ENCODE data around the gene TMPRSS4.

The TMPRSS4 gene

GRCh38 chr11:118090545-118091162 is 13.8 kb downstream of the TMPRSS4 start:
- no peak for TF ChIP-seq CTCF (IDR thresholded peaks at IDR 0.05; ENCODE audit: low read depth, low read length)
- H3K4me3 ChIP-seq (ENCODE audit: low read depth, low read length) = no peak overlapping the region
- no peaks in the 10 kb centered on the region for H3K36me3 ChIP-seq
- peaks cover 11% of the 10 kb centered on the region for H3K9me3 ChIP-seq
- peaks cover 30% of the 10 kb centered on the region for H3K27me3 ChIP-seq
- no peaks in the 10 kb centered on the region for H3K4me1 ChIP-seq
- DNase-seq = no peak

GRCh38 chr11:118091690-118092089 is 14.8 kb downstream of the TMPRSS4 start:
- H3K4me3 ChIP-seq (ENCODE audit: low read depth, low read length) = no peak overlapping the region
- no peak for DNase-seq

GRCh38 chr11:118092907-118093571 is 16.2 kb downstream of the TMPRSS4 start:
- no peak overlapping the region for H3K4me3 ChIP-seq (ENCODE audit: low read depth, low read length)
- no peaks in the 10 kb centered on the region for H3K9me3 ChIP-seq
- no peak for DNase-seq
- no peak for TF ChIP-seq CTCF (IDR thresholded peaks at IDR 0.05; ENCODE audit: low read depth, low read length)
- no peaks in the 10 kb centered on the region for H3K4me1 ChIP-seq
- no peaks in the 10 kb centered on the region for H3K36me3 ChIP-seq
- peaks cover 29% of the 10 kb centered on the region for H3K27me3 ChIP-seq

More at GRCh38 chr11:118091690-118092089, 14.8 kb downstream of the TMPRSS4 start:
- peaks cover 9% of the 10 kb centered on the region for H3K9me3 ChIP-seq
- H3K27me3 ChIP-seq = peaks cover 30% of the 10 kb centered on the region
- no peak for TF ChIP-seq CTCF (IDR thresholded peaks at IDR 0.05; ENCODE audit: low read depth, low read length)
- no peaks in the 10 kb centered on the region for H3K36me3 ChIP-seq
- H3K4me1 ChIP-seq = no peaks in the 10 kb centered on the region

GRCh38 chr11:118095493-118095892 is 18.6 kb downstream of the TMPRSS4 start:
- DNase-seq = no peak
- no peaks in the 10 kb centered on the region for H3K4me1 ChIP-seq

GRCh38 chr11:118095967-118096367 is 19.1 kb downstream of the TMPRSS4 start:
- no peaks in the 10 kb centered on the region for H3K9me3 ChIP-seq
- DNase-seq = no peak
- no peaks in the 10 kb centered on the region for H3K4me1 ChIP-seq
- H3K36me3 ChIP-seq = no peaks in the 10 kb centered on the region
- H3K27me3 ChIP-seq = peaks cover 12% of the 10 kb centered on the region
- no peak for TF ChIP-seq CTCF (IDR thresholded peaks at IDR 0.05; ENCODE audit: low read depth, low read length)
- H3K4me3 ChIP-seq (ENCODE audit: low read depth, low read length) = no peak overlapping the region

More at GRCh38 chr11:118095493-118095892, 18.6 kb downstream of the TMPRSS4 start:
- Histone ChIP-seq H3K27me3 (peaks cover 15% of the 10 kb centered on the region), H3K4me3 (ENCODE audit: low read depth, low read length) (no peak overlapping the region), H3K36me3 (no peaks in the 10 kb centered on the region), H3K9me3 (no peaks in the 10 kb centered on the region)
- no peak for TF ChIP-seq CTCF (IDR thresholded peaks at IDR 0.05; ENCODE audit: low read depth, low read length)

All from BE2C (cell line).